Measurements from ENCODE around the gene LRRC23.

LRRC23 gene

GRCh38 chr12:6928022-6928702, 23.5 kb downstream of the LRRC23 start:
- DNase-seq, result no peak

GRCh38 chr12:6928703-6929407, 24.2 kb downstream of the LRRC23 start:
- DNase-seq, result no peak

GRCh38 chr12:6929466-6930452, 25.1 kb downstream of the LRRC23 start:
- peak; percentile 36 for DNase-seq

- DNase-seq, result no peak
These were observed 28.1 kb downstream of the LRRC23 start for GRCh38 chr12:6932766-6933165.

GRCh38 chr12:6934110-6934509, 29.5 kb downstream of the LRRC23 start:
- no peak for DNase-seq

- DNase-seq, result peak; percentile 76
These were observed 31.0 kb downstream of the LRRC23 start for GRCh38 chr12:6935371-6936193.

- DNase-seq, result no peak
These were observed 31.6 kb downstream of the LRRC23 start for GRCh38 chr12:6936194-6936635.

GRCh38 chr12:6936636-6937480, 32.2 kb downstream of the LRRC23 start:
- DNase-seq, result no peak

- peak; percentile 92 for DNase-seq
These were observed 33.1 kb downstream of the LRRC23 start for GRCh38 chr12:6937481-6938352.

GRCh38 chr12:6938353-6939190, 34.0 kb downstream of the LRRC23 start:
- DNase-seq, result no peak

- no peak for DNase-seq
These were observed 34.5 kb downstream of the LRRC23 start for GRCh38 chr12:6939191-6939540.

- DNase-seq, result no peak
These were observed 36.6 kb downstream of the LRRC23 start for GRCh38 chr12:6941267-6941666.

GRCh38 chr12:6941782-6942181, 37.2 kb downstream of the LRRC23 start:
- DNase-seq, result no peak

GRCh38 chr12:6942331-6942665, 37.7 kb downstream of the LRRC23 start:
- DNase-seq, result no peak

- peak; percentile 87 for DNase-seq
These were observed 38.7 kb downstream of the LRRC23 start for GRCh38 chr12:6943389-6943721.

- DNase-seq, result peak; percentile 93
These were observed 39.2 kb downstream of the LRRC23 start, which contains the start of the genes C12orf57 and RNU7-1 for GRCh38 chr12:6943722-6944380. C12orf57 (plus strand) TSS chr12:6944022; CDS start chr12:6944122, 100 bp downstream. RNU7-1 (plus strand) TSS chr12:6943816.

- DNase-seq, result peak; percentile 89
These were observed 40.0 kb downstream of the LRRC23 start for GRCh38 chr12:6944381-6945186.

GRCh38 chr12:6945613-6946012, 41.0 kb downstream of the LRRC23 start:
- no peak for DNase-seq

All from inflammatory macrophage treated with lipopolysaccharide for 4 hours (primary cell).